DMS79 treated with DMSO at 0.1 percent for 48 hours (cell line): ENCODE results near the gene GSS.

ENCODE experiments used
- DNase-seq: peaks from one replicate; lab custom pipeline; 2025; lab: John Stamatoyannopoulos, UW

The GSS gene

DNA sequence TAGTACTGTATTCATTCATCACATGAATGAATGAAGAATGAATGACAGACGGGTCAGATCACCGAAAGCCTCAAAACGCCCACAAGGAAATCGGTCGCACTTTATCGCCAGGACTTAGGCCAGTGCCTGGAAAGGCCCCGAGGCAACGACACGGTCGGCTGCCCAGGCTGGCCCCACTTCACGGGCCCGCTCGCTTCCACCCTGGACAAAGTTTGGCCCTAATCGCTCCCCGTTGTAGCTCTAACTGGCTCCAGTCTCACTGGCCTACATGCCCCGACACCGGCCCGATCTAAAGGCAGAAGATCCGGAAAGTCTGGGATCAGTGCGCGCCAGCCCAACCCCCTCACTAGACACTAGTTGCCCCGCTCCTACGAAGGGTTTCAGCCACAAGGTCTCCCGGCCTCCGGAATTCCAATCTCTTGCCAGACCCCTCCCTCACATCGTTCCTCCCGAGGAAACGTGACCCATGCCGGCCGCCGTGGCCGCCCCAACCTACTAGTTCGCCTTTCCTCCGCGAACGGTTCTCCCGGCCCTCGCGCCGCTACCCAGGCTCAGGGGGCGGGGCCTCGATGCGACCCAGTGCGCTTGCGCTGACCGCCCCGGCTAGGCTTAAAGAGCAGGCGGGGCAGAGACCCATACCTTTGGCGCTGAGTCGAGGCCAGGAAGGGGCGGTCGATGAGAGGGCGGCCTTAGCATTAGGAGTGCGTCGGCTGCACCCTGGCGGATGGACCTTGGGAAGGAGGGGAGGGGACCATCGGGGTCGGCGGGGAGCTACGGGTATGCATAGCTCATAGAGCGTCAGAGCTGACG lies at the start of gene GSS, which contains the start of gene MYH7B:
TSS of gene GSS (minus strand) at position 576 of the 810 bp plus-strand sequence. CDS start 3,954 bp downstream, outside the sequence.
TSS of gene MYH7B (plus strand) at position 638 of the 810 bp plus-strand sequence. CDS start 22,138 bp downstream, outside the sequence.
- DNase-seq = peak; percentile 89

DNA sequence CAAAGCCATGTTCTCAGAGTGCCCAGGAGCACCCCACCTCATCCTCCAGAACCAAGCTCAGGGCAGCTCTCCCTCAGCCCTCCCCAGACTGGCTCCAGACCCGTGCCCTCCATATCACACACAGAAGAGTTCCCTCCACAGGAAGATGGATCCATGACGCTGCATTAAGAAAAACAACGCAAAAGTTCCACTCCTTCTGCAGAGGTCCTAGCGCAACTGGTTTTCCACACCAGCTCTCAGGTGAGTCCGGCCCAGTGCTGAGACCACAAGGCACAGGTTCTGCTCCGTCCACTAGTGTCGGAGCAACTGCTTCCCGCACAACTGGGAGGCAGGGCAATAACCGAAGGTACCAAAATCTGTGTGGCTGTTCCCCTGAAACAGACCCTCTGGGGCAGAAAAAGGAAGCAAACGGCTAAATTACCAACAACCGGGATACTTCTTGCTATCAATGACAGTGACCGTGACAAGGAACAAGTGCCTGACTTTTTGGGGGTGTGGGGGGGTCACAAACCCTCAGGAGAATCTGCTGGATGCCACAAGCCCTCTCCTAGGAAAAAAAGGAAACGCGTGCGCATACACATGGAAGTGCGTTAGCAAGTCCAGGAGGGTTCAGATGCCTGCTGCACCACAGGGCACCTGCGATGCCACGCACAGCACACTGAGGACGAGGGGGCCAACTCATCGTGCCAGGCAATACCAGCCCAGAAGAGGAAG lies 49.3 kb upstream of the GSS start:
- no peak for DNase-seq

DNA sequence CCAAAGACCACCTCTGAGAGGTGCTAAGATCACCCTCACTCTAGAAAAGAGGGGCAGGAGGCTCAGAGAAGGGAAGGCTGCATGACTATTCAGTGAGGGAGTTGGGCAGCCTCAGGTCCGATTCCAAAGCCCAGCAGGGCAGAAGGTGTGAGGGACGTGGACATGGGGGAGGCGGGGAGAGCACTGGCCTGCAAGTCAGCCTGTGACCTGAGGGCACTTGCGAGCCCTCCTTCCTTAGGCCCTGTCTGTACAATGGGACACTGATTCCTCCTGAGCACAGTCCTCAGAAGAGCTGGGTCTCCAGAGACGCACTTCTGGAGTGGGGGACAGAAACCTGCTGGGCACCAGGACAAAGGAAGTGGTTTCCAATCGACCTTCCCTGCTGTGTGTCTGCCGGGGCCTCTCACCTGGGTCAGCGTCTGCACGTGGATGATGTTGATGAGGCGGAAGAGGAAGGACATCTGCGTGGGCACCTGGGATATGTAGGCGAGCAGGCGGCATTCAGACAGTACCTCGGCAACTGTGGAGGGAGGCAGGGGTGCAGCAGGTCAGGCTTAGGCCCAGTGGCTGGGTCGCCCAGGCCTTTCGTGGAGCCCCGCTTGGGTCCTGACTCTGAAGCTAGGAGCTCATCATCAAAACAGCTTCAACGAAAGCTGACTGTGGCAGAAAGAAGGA lies 48.6 kb upstream of the GSS start:
- no peak for DNase-seq

DNA sequence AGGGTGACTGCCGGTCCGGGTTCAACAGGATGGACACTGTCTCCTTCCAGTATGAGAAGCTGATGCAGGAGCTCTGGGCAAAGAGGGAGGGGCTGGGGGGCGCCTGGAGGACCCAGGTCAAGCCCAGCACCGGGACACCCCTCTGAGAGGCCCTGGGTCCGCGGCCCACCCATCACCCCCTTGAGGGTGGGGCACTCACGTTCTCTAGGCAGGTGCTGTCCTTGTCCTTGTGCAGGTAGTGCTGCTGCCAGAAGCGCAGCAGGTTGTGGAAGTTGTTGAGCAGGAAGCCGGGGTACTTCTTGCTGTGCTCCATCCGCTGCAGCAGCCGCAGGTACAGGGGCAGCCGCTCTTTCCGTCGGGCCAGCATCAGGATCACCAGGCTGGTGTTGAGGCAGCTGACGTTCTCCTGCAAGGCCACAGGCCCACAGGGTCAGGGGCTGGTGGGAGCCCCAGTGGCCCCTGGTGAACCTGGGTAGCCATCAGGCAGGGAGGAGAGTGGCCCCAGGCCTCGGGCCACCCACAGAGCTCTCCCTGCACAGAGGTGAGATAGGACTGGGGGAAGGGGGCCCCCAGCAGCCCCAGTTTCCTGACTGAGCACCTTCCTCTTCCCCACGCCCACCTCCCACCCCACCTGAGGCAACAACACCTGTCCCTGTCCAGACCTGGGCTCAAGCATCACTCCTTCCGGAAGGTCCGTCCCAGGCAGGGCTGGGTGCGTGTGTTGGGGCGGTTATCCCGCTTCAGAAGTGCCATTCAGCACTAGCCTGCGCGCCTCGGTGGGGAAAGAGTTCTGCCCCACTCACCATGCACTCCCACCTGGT lies 47.8 kb upstream of the GSS start:
- DNase-seq = no peak

DNA sequence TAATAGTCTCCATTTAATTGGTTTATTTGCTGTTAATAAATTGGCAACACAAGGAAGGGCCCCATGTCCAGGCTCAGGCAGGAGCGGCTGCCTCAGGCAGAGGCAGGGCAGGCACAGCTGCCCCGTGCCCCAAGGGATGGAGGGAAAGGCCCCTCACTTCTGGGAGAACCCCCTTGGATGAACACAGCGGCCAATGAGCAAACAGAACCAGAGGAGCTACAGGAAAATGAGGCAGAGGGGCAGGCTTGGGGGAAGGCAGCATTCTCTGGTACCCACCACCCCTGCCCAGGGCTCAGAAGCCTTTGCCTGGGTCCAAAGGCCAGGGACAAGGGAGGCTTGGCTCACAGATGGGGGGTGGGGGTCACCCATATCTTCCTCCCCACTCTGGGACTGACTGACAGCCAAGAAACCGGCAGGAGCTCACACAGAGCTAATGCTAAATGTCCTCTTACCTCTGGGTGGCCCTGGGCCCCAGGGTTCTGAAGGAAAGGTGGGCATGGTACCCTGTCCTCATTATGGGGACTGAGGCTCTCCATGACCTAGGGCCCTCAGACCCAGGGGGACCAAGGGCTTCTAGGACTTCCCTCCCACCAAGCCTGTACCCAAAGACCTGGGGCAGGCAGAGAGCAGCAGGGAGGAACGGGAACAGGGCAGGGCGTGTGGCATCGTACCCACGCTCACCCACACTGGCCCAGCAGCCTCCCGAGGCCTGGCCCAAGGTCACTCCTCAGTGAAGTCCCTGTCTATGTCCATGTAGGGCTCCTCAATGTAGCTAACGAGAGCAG lies 47.0 kb upstream of the GSS start:
- no peak for DNase-seq

DNA sequence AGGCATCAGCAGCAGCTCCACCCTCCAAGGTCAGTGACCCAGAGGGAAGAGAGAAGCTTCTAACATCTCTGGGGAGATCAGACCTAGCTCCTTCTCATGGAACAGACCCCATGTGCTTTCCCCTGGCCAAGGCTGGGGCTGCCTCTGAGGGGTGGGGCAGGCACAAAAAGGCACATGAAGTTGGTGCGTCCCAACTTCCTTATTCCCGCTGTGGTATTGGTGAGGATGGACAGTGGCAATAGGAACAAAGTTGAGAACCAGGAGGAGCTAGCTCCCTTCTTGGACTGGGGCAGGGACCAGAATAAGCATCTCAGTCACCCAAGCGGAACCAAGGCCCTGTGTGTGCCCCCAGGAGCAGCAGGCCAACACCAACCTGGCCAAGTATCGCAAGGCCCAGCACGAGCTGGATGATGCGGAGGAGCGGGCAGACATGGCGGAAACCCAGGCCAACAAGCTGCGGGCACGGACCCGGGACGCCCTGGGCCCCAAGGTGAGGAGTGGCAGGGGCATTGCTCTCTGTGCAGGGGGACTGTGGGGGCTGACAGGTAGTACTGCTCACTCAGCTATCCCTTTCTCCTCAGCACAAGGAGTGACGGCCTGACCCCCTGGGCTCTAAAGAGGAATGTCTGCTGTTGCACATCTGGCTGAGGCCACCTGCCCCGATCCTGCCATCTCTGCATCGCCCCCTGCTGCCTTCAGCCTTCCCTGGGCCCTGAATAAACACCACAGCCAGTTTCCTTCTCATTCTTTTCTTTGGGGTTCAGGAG lies 46.2 kb upstream of the GSS start:
- no peak for DNase-seq

DNA sequence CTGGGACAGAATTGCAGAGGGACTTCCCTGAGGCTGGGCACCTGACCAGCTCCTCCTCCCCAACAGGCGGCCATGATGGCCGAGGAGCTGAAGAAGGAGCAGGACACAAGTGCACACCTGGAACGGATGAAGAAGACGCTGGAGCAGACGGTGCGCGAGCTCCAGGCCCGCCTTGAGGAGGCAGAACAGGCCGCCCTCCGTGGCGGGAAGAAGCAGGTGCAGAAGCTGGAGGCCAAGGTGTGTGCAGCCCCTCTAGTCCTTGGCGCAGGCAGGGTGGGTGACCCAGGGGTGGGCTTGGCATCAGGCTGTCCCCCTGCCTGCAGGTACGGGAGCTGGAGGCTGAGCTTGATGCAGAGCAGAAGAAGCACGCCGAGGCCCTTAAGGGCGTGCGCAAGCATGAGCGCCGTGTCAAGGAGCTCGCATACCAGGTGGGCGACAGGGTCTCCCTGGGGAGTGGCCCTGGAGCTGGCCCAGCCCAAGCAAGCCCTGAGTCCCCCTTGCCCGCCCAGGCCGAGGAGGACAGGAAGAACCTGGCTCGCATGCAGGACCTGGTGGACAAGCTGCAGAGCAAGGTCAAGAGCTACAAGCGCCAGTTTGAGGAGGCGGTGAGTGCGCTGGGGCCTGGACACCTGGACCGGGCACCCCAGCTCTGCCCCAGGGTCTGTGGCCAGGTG lies 45.5 kb upstream of the GSS start:
- DNase-seq = no peak

DNA sequence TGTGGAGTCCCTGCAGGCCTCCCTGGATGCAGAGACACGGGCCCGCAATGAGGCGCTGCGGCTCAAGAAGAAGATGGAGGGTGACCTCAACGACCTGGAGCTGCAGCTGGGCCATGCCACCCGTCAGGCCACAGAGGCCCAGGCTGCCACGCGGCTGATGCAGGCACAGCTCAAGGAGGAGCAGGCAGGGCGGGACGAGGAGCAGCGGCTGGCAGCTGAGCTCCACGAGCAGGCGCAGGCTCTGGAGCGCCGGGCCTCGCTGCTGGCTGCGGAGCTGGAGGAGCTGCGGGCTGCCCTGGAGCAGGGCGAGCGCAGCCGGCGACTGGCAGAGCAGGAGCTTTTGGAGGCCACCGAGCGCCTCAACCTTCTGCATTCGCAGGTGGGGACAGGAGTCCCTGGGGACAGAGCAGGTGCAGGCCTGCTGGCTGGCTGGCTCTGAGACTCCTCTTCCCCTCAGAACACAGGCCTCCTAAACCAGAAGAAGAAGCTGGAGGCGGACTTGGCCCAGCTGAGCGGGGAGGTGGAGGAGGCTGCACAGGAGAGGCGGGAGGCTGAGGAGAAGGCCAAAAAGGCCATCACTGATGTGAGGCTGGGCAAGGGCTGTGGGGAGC lies 44.8 kb upstream of the GSS start:
- no peak for DNase-seq

DNA sequence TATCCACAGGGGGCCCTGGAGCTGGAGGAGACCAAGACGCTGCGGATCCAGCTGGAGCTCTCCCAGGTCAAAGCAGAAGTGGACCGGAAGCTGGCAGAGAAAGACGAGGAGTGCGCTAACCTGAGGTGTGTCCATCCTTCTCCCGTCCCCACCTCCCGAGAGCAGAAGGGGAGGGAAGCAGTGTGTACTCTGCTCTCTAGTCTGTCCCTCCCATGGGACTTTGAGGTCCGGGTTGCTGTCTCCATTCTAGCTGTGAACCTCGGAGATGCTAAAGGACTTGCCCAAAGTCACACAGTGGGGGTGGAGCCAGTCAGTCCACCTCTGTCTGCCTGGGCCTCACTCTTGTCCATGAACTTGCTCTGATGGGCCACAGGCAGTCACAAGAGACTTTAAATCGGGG lies 44.2 kb upstream of the GSS start:
- no peak for DNase-seq

DNA sequence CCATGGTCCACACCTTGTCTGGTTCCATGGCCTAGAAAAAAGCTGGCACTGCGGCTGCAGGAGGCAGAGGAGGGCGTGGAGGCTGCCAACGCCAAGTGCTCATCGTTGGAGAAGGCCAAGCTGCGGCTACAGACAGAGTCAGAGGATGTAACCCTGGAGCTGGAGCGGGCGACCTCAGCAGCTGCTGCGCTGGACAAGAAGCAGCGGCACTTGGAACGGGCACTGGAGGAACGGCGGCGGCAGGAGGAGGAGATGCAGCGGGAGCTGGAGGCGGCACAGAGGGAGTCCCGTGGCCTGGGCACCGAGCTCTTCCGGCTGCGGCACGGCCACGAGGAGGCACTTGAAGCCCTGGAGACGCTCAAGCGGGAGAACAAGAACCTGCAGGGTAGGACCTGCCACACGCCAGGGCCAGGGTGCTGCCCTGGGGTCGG lies 43.4 kb upstream of the GSS start:
- DNase-seq = no peak

DNA sequence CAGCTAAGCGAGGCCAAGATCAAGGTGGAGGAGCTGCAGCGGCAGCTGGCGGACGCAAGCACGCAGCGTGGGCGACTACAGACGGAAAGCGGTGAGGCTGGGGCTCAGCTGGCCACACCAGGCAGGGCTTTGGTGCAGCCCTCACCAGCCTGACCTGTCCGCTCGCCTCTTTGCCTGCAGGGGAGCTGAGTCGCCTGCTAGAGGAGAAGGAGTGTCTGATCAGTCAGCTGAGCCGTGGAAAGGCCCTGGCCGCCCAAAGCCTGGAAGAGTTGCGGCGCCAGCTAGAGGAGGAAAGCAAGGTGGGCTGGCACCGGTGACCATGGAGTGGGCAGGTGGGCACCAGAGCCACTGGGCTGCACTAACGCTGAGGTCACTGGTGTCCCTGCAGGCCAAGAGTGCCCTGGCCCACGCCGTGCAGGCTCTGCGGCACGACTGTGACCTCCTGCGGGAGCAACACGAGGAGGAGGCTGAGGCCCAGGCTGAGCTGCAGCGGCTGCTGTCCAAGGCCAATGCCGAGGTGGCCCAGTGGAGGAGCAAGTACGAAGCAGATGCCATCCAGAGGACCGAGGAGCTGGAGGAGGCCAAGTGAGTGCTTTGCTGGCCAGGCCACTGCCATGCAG lies 42.8 kb upstream of the GSS start:
- no peak for DNase-seq

DNA sequence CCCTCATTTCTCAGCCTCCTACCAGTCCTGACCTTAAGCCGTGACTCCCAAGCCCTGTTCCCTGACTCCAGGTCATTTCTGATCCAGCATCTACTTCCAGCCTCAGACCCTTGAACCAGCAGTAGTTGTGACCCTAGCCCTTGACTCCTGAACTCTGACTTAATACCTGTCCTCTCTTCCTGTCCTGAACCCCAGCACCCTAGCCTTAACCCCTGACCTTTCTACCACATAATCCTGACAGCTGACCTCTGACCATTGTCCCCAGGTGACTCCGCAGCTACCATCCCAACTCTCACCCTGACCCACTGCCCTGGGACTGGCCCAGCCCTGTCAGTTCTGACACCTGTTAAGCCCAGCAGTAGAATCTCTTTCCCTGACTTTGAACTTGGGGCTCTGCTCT lies 42.2 kb upstream of the GSS start:
- no peak for DNase-seq

DNA sequence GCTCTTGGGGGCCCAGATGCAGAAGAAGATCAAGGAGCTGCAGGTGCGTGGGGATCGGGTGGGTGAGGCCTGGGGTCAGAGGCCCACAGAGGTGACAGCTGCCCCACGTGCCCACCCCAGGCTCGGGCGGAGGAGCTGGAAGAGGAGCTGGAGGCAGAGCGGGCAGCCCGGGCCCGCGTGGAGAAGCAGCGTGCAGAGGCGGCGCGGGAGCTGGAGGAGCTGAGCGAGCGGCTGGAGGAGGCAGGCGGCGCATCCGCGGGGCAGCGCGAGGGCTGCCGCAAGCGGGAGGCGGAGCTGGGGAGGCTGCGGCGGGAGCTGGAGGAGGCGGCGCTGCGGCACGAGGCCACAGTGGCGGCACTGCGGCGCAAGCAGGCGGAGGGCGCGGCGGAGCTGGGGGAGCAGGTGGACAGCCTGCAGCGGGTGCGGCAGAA lies 41.5 kb upstream of the GSS start:
- DNase-seq = no peak

DNA sequence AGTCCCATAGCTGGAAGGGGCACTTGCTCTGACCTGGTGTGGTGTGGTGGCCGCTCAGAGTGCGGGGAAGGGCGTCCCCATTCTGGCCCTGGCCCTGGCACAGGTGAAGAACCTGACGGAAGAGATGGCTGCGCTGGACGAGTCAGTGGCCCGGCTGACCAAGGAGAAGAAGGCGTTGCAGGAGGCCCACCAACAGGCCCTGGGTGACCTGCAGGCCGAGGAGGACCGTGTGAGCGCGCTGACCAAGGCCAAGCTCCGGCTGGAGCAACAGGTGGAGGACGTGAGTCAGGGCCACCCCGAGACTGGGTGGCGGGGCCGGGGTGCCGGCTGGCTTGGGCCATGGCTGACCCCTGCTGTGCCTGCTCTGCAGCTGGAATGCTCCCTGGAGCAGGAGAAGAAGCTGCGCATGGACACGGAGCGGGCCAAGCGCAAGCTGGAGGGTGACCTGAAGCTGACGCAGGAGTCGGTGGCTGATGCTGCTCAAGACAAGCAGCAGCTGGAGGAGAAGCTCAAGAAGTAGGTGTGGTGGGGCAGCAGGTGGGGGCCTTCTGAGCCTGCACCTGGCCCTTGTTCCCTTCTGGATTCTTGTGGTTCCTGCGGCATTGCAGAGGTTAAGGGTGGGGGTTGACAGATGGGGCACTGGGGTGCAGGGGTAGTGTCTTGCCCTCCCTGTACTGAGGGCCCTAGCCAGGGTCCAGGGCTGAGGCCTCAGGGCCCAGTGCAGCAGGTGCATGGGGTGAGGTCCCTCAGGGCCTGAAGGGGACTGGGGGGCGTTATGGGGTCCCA lies 40.8 kb upstream of the GSS start:
- no peak for DNase-seq

DNA sequence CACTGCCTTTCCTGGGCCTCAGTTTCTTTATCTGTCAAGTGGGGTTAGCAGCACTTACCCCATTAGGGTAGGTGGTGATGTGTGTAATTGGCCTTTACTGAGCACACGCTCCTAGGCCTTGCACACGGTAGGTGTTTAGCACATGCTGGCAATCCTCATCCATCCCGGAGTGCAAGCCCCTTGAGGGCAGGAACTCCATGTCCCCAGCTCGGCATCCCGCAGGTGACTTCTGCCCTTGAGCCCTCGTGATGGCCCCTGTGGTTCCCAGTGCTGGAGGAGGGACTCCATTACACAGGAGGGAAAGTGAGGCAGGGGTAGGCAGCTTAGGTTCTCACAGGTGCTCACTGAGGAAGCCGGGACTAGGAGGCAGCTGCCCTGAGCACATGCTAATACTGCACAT lies 40.1 kb upstream of the GSS start:
- DNase-seq = no peak

DNA sequence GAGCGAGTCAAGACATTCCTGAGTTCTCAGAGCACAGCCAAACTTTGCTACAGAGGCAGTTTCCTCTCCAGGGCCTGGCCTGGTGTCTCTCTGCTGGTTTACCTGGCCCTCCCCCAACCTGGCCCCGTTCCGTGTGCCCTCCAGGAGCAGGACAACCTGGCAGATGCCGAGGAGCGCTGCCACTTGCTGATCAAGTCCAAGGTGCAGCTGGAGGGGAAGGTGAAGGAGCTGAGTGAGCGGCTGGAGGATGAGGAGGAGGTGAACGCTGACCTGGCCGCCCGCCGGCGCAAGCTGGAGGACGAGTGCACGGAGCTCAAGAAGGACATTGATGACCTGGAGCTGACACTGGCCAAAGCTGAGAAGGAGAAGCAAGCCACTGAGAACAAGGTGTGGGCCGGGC lies 39.6 kb upstream of the GSS start:
- no peak for DNase-seq

DNA sequence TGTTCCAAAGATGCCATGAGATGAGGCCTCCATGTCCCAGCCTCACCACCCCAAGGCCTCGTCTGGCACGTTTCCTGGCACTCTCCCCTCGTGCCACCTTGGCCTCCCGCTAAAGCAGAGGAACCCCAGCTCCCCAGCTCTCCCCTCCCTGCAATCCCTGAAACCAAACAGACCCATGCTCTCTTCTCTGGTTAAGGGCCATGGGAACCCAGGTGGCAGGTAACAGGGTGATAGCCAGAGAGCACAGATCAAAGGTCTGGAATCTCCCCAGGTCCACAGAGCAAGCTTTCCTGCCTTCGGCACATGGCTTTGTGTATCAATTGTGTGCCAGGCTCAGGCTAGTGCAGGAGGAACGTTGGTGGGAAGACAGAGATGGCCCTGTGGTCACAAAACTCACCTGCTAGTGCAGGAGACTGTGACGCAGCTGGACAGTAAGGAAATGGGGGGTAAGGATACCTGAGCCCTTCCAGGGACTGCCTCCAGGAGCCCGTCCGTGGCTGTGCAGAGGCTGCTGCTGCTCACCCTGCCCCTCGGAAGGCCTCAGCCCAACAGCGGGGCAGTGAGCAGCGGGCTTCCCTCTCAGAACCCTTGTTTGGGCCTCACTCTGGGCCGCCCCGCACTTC lies 39.0 kb upstream of the GSS start:
- DNase-seq = no peak
